ENCODE results near the gene CLTCL1.

DNA sequence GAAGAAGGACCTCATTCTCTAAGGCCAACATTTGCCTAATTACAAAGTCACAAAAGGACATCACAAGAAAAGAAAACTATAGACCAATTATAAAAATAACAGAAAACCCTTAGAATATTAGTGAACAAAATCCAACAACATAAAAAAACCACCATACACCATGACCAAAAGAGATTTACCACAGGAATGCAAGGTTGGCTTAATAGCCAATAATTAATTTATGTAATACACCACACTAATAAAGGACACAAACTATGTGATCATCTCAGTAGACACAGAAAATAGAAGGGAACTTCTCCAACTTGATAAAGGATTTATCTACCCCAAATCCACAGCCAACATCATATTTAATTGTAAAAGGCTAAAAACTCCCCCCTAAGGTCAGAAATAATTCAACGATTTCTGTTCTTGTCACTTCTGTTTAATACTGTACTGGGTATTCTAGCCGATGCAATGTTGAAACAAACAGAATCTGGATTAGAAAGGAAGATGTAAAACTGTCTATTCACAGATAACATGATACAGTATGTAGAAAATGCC lies 24.9 kb downstream of the CLTCL1 start:
- TF ChIP-seq POLR2A (IDR thresholded peaks at IDR 0.05; ENCODE audit: low read depth, low read length) (no peak), TAF1 (IDR thresholded peaks at IDR 0.05; ENCODE audit: borderline replicate concordance, low read depth, low read length) (no peak), POLR2AphosphoS5 (IDR thresholded peaks at IDR 0.05; ENCODE audit: low read depth, low read length) (no peak)

All from GM12892 (cell line).